ENCODE data around the gene NCAM1.

The NCAM1 gene

GRCh38 chr11:113137713-113138529, 176.7 kb downstream of the NCAM1 start:
- H3K27ac ChIP-seq, result no peak overlapping the region

GRCh38 chr11:113138731-113139130, 177.5 kb downstream of the NCAM1 start:
- H2AFZ ChIP-seq, result no peak overlapping the region
- H3K27ac ChIP-seq, result no peak overlapping the region
- no peaks in the 10 kb centered on the region for H3K36me3 ChIP-seq (ENCODE audit: control insufficient read depth, insufficient read depth, low read length)
- no peaks in the 10 kb centered on the region for H3K9me3 ChIP-seq (ENCODE audit: control insufficient read depth, low read length)
- no peak for TF ChIP-seq CTCF (IDR thresholded peaks at IDR 0.05)
- H3K4me2 ChIP-seq (ENCODE audit: low read length), result no peak overlapping the region
- H3K27me3 ChIP-seq (ENCODE audit: control insufficient read depth, insufficient read depth, low read length), result no peaks in the 10 kb centered on the region
- no peaks in the 10 kb centered on the region for H3K4me1 ChIP-seq
- no peak overlapping the region for H3K4me3 ChIP-seq (ENCODE audit: low read depth, low read length)
- no peak overlapping the region for H3K9ac ChIP-seq
- no peaks in the 10 kb centered on the region for H3K79me2 ChIP-seq

More at GRCh38 chr11:113137713-113138529, 176.7 kb downstream of the NCAM1 start:
- H3K4me1 ChIP-seq, result no peaks in the 10 kb centered on the region
- no peaks in the 10 kb centered on the region for H3K36me3 ChIP-seq (ENCODE audit: control insufficient read depth, insufficient read depth, low read length)
- H3K4me2 ChIP-seq (ENCODE audit: low read length), result no peak overlapping the region
- H3K4me3 ChIP-seq (ENCODE audit: low read depth, low read length), result no peak overlapping the region
- H3K79me2 ChIP-seq, result no peaks in the 10 kb centered on the region
- no peak for TF ChIP-seq CTCF (IDR thresholded peaks at IDR 0.05)
- no peaks in the 10 kb centered on the region for H3K27me3 ChIP-seq (ENCODE audit: control insufficient read depth, insufficient read depth, low read length)
- no peak overlapping the region for H3K9ac ChIP-seq
- no peaks in the 10 kb centered on the region for H3K9me3 ChIP-seq (ENCODE audit: control insufficient read depth, low read length)
- H2AFZ ChIP-seq, result no peak overlapping the region

- Histone ChIP-seq H3K9ac (no peak overlapping the region), H2AFZ (no peak overlapping the region), H3K79me2 (no peaks in the 10 kb centered on the region), H3K9me3 (ENCODE audit: control insufficient read depth, low read length) (no peaks in the 10 kb centered on the region), H3K4me3 (ENCODE audit: low read depth, low read length) (no peak overlapping the region), H3K36me3 (ENCODE audit: control insufficient read depth, insufficient read depth, low read length) (no peaks in the 10 kb centered on the region), H3K4me2 (ENCODE audit: low read length) (no peak overlapping the region), H3K27ac (no peak overlapping the region), H3K4me1 (no peaks in the 10 kb centered on the region), H3K27me3 (ENCODE audit: control insufficient read depth, insufficient read depth, low read length) (no peaks in the 10 kb centered on the region)
- TF ChIP-seq CTCF (IDR thresholded peaks at IDR 0.05), result no peak
Measured at GRCh38 chr11:113141010-113141409, 179.8 kb downstream of the NCAM1 start.

GRCh38 chr11:113142508-113142907, 181.3 kb downstream of the NCAM1 start:
- no peak overlapping the region for H3K9ac ChIP-seq
- no peak overlapping the region for H3K27ac ChIP-seq
- TF ChIP-seq CTCF (IDR thresholded peaks at IDR 0.05), result no peak
- no peaks in the 10 kb centered on the region for H3K36me3 ChIP-seq (ENCODE audit: control insufficient read depth, insufficient read depth, low read length)
- H2AFZ ChIP-seq, result no peak overlapping the region
- H3K27me3 ChIP-seq (ENCODE audit: control insufficient read depth, insufficient read depth, low read length), result no peaks in the 10 kb centered on the region
- H3K4me1 ChIP-seq, result no peaks in the 10 kb centered on the region
- no peaks in the 10 kb centered on the region for H3K79me2 ChIP-seq
- no peaks in the 10 kb centered on the region for H3K9me3 ChIP-seq (ENCODE audit: control insufficient read depth, low read length)
- no peak overlapping the region for H3K4me2 ChIP-seq (ENCODE audit: low read length)
- H3K4me3 ChIP-seq (ENCODE audit: low read depth, low read length), result no peak overlapping the region

GRCh38 chr11:113147249-113147648, 186.0 kb downstream of the NCAM1 start:
- Histone ChIP-seq H3K9me3 (ENCODE audit: control insufficient read depth, low read length) (no peaks in the 10 kb centered on the region), H3K4me3 (ENCODE audit: low read depth, low read length) (no peak overlapping the region), H3K27ac (no peak overlapping the region), H3K36me3 (ENCODE audit: control insufficient read depth, insufficient read depth, low read length) (no peaks in the 10 kb centered on the region), H3K27me3 (ENCODE audit: control insufficient read depth, insufficient read depth, low read length) (no peaks in the 10 kb centered on the region), H3K79me2 (no peaks in the 10 kb centered on the region), H3K4me1 (no peaks in the 10 kb centered on the region), H3K4me2 (ENCODE audit: low read length) (no peak overlapping the region), H2AFZ (no peak overlapping the region), H3K9ac (no peak overlapping the region)
- TF ChIP-seq CTCF (IDR thresholded peaks at IDR 0.05), result no peak
